HG03469 (cell line): ENCODE data around the gene MSI2.

Experiments used
- ATAC-seq: cut with Tn5 transposase; IDR thresholded peaks from one replicate; pipeline ENCODE4 v1.9.1; 2021; ENCODE audit warnings: mild to moderate bottlenecking, moderate library complexity, moderate number of reproducible peaks; ENCODE audit not compliant: unreplicated experiment

The MSI2 gene

GRCh38 chr17:57601143-57601735 lies 344.9 kb downstream of the MSI2 start:
- no peak for ATAC-seq

DNA sequence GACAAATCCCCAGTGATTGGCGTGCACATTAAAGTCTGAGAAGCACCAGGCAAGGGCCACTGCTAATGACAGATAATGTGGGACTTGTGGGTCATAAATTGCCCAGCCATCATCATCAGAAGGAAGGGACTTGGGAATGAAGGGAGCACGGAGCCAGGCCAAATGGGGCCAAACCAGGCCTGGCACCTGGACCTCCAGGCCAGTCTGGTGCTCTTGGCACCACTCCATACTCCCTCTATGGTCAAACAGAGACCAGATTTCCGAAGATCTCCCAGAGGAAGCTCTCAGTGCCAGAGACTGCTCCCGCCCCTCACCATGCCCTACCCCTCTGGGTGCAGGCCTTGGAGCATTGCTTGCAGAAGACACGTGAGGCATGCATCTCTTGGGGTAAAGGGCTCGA lies 346.6 kb downstream of the MSI2 start:
- ATAC-seq: no peak

DNA sequence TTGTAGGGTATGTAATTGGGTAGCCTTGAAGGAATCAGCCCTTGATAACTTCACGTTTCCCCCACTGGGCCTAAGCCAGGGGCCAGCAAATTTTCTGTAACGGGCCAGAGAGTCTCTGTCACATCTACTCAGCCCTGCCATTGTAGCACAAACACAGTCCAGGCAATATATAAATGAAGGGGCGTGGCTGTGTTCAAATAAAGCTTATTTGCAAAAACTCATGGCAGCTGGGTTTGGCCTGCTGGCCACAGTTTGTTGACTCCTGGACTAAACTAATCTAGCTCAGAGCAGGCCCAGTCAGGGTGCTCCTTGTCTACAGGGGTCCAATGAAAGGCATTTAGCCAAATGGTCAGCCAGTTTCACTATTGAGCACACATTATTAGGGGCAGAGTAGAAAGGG lies 347.2 kb downstream of the MSI2 start:
- ATAC-seq: no peak

GRCh38 chr17:57603978-57604377 lies 347.7 kb downstream of the MSI2 start:
- peak; percentile 43 for ATAC-seq

- no peak for ATAC-seq
These were observed 348.7 kb downstream of the MSI2 start for GRCh38 chr17:57604771-57605674.

DNA sequence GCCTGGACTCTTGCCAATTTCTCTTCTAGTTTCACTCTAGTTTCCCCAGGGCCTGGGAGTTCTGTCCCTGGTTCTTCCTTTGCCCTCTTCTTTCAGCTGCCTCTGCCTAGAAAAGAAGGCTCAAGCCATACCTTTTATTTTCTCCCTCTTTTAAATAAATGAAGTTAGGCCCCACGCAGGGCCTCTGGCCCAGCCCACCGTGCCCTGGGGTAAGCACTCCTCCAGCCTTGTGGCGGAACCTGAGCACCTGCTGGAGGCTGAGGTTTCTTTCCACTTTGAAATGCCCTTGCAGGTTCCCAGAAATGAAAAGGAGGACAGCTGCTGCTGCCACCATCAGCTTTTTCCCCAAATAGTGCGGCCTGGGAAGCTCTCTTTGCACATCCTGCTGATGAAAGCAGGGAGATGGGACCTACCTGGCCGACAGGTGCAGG lies 349.4 kb downstream of the MSI2 start:
- no peak for ATAC-seq

GRCh38 chr17:57606111-57606875 lies 350.0 kb downstream of the MSI2 start:
- ATAC-seq: no peak

DNA sequence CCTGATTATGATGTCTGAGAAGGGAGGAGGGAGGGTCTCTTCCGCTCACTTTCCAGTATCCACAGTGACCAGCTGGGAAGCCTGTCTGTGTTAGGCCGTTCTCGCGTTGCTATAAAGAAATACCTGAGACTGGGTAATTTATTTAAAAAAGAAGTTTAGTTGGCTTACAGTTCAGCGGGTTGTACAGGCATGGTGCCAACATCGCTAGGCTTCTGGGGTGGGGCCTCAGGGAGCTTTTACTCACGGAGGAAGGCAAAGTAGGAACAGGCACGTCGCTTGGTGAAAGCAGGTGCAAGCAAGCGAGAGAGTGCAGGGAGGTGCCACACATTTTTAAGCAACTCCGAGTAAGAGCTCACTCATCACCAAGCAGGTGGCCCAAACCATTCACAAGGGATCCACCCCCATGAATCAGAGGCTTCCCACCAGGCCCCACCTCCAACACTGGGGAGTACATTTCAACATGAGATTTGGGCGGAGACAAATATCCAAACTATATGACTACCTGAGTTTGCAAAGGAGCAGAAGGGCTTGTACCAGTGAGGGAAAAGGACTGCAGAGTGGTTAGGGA lies 351.3 kb downstream of the MSI2 start:
- ATAC-seq: no peak

- ATAC-seq: no peak
These were observed 352.2 kb downstream of the MSI2 start for GRCh38 chr17:57608369-57609124.

GRCh38 chr17:57609125-57609877 lies 353.0 kb downstream of the MSI2 start:
- no peak for ATAC-seq

GRCh38 chr17:57609878-57610270 lies 353.6 kb downstream of the MSI2 start:
- no peak for ATAC-seq

- no peak for ATAC-seq
These were observed 356.1 kb downstream of the MSI2 start for GRCh38 chr17:57612202-57613071.

GRCh38 chr17:57614742-57615141 lies 358.4 kb downstream of the MSI2 start:
- ATAC-seq: no peak

DNA sequence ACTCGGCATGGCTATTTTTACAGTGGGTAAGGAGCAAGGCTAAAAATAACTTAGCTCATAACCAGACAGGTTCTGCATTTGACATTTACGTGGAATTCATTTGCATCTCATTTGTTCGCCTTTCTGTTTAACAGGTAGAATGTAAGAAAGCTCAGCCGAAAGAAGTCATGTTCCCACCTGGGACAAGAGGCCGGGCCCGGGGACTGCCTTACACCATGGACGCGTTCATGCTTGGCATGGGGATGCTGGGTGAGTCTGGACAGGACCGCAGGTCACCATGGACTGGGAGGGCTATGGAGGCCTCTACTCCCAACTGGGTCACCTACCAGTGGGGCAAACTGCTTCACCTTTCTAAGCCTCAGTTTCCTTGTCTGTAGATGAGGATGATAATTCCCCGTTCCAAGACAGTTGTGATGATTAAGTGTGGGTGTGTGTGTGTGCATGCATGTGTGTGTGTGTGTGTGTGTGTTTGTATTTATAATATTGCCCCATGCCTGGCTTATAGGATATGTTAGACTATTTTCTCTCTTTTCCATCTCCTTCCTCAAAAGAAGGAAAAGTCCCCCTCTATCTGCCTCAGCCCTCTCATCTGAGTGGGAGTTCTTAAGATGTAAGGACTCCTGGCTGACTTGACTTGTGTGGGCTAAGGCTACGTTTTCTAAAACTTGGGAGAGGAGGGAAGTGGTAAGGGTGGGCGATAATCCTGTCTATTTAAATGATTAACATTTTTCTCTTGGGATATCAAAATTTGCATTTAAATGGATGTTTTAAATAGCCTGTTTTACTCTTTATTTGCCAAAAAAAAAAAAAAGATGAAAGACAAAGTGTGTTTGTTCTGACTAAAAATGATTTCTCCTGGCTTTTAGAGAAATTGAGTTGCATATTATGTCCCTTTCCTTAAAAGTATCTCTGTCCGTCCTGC lies 359.8 kb downstream of the MSI2 start:
- ATAC-seq: no peak

GRCh38 chr17:57617218-57617617 lies 360.9 kb downstream of the MSI2 start:
- no peak for ATAC-seq

DNA sequence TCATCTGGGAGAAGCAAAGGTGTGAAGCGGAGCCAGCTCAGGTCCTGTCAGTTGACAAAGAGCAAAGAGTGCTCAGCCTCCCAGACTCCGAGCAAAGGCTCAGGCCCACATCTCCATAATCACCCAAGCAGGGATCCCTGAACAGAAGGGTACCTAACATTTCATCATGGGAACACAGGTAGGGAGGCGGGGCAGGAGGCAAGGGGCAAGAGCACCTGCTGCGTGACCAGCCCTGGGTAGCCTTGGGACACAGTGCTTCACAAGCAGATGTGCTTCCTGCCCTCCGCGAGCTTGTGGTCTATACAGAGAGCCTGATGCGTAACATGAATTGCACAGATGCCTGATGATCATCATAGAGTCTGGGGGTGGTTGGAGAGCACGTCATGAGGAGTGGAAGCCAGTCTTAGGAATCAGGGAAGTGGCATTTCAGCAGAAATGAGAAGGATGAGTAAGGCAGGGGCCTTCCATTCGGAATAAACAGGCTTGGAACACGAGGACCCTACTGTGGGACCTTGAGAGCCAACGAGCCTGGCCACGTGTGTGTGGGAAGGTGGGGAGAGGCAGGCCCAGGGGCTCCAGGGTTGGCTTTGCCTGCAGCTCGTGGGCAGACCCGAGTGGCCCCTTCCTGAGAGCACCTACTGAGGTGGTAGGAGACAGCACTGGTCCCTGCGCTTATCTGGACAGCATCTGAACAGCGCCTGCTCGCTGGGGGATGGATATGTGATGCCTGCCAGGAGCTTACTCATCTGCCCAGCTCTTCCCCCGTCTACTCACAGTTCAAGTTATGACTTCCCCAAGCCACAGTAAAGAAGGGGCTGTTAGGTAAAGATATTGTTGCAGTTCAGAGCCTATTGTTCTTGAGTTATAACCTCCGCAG lies 363.0 kb downstream of the MSI2 start:
- ATAC-seq: no peak

GRCh38 chr17:57620576-57620975 lies 364.3 kb downstream of the MSI2 start:
- ATAC-seq: no peak
